ENCODE measurements around the gene COL4A3.

COL4A3 gene

DNA sequence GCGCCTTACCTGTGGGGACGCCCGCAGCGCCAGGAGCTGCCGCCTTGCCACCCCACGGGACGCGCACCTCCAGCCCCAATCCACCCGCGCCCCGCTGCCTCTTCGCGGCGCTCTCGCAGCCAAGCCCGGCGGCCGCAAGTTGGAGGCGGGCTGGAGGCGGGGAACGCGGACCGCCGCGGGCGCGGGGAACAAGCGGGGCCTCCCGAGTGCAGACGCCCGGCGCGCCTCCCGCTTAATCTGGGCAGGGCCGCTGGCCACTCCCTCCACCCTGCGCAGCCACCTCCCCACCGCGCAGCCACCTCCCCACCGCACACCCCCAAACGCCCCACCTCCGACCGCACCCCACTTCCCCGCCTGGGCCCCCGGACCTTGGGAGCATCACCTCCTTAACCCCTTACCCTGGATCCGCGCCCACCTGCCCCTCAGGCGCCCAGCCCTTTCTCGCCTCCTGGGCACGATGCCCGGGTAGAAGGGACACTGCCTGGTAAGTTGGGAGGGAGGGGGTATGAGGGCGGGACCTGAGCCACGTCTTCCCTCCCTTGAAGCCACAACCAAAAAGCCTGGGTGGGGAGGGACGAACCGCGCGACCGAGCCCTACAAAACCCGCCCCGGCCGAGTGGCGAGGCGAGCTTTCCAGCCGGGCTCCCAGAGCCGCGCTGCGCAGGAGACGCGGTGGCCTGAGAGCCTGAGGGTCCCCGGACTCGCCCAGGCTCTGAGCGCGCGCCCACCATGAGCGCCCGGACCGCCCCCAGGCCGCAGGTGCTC, at the start of gene COL4A3, which contains the start of gene COL4A4:
COL4A3 (plus strand) TSS at position 627 of the 765 bp plus-strand sequence; CDS start at position 730, 103 bp downstream.
COL4A4 (minus strand) TSS at position 208 of the 765 bp plus-strand sequence. CDS start 16,722 bp downstream, outside the sequence.
- peak; percentile 12 to 53 for DNase-seq

DNA sequence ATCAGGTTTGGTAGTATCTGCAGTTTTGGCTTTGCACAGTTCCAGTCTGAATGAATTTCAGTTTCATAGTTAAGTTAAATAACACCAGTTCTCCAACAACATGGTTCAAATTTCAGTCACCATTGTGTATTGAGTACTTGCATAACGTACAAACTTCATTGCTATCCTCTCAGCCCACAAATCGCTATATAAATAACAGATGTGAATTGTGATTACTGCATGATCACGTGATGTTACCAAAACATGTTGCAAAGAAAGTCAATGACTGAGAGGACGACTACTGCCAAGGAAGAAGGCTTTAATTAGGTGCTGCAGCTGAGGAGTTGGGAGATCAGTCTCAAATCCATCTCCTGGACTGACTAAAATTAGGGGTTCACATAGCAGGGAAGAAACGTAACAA, 48.7 kb upstream of the COL4A3 start:
- DNase-seq: no peak

GRCh38 chr2:227117027-227117426, 47.4 kb upstream of the COL4A3 start:
- no peak for DNase-seq

GRCh38 chr2:227117852-227118251, 46.6 kb upstream of the COL4A3 start:
- no peak for DNase-seq

- no peak for DNase-seq
Measured at GRCh38 chr2:227118353-227118752, 46.1 kb upstream of the COL4A3 start.

- DNase-seq: no peak
Measured at GRCh38 chr2:227123697-227124096, 40.7 kb upstream of the COL4A3 start.

GRCh38 chr2:227124811-227125210, 39.6 kb upstream of the COL4A3 start:
- peak in 1 of 2 experiments; percentile 43 for DNase-seq

DNA sequence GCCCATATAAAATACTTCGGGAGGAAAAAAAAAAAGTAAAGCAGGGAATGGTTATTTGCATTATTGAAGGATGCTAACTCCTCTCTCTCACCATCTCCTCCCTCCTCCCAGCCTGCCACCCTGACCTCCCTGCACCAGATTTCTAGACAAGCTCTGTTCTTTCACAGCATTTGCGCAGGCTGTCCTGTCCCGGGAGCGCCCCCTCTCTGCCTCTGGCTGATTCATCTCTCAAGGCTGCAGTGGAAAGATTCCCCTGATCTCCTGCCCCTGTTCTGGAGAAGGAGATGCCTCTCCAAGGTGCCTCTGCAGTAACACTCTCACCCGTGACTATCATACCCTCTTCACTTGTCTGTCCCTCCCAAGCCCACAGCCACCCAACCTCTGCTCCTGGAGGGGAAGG, 38.9 kb upstream of the COL4A3 start:
- DNase-seq: no peak

DNA sequence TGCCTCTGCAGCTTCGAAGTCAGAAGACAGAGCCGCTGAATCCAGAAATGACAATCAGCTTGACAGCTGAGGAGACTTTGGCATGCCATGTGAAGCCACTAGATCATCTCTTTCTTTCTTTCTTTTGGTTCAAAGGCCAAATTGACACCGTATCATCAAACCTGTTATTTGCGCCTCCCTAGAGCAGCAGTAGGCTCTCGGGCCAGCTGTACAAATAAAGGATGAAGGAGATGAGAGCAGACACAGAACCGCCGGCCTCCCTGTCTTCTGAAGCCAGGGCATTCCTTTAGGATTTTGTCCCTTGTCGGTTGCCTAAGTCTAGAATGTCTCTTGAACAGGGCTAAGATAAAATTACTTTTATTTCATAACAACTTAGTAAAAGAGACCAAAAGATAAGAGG, 37.2 kb upstream of the COL4A3 start:
- peak; percentile 24 to 76 for DNase-seq

GRCh38 chr2:227130636-227131035, 33.8 kb upstream of the COL4A3 start:
- no peak for DNase-seq

DNA sequence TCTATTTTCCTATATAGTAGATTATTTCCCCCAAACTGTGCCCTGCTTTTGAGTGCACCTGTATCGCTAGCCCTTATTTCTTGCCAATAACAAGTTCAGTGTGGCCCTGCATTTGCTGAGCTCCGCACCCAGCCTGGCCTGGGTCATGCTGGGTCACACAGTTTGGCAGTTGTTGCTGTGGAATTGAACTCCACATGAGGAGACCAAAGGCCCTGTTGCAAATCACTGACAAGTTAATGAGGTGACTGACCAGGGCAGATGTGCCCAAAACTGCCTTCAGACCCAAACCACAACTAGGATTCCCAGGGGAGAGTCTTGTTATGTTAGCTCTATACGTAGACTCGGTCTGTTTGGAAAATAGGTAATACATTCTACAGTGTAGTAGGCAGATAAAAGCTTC, 31.4 kb upstream of the COL4A3 start:
- DNase-seq: no peak

GRCh38 chr2:227134591-227134990, 29.8 kb upstream of the COL4A3 start:
- no peak for DNase-seq

DNA sequence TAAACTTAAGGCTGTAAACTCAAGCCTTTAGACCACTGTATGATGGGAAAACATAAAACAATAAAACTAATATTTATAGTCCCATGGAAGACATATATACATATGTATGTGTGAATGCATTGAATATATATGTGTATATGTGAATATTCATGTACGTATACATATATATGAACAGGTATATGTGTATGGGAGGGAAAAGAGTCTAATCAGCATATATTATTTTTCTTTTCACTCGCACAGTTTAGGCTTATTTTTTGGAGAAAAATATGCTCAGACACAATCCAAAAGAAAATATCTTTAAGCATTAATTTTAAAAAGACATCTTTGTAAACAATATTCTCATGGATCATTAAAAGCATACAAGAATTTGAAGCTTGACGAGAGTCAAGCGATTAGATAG, 23.1 kb upstream of the COL4A3 start:
- DNase-seq: no peak

DNA sequence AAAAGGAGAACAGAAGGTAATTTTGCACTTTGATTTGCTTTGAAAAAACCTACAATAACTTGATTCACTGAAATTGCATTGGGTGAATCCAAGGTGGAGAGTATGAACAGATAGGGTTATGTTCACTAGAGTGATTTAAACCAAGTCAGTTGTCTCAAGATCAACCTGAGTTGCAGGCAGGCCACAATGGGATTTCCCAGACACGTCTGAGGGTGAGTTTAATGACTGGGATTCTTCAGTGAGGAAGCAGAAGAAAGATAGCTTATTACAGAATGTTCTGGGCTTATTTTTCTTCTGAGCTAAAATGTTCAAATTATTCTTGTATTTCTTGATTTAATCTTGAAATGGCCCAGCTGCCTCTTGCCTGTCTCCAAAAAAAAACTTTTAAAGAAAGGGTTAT, 20.5 kb upstream of the COL4A3 start:
- DNase-seq: no peak

DNA sequence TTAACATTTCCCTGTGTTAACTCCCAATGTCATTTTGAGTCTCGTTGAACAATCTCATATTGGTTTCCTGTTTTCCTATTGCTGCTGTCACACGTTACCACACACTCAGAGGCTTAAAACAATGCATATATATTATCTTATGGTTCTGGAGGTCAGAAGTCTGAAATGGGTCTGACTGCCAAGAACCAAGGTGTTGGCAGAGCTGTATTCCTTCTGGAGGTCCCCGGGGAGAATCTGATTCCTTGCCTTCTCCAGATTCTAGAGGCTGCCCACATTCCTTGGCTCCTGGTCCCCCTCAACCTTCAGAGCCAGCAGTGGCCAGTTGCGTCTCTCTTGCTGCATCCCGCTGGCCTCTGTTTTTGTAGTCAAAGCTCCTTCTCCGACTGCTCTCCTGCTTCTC, 18.0 kb upstream of the COL4A3 start:
- DNase-seq: no peak

- no peak for DNase-seq
Measured at GRCh38 chr2:227147023-227147422, 17.4 kb upstream of the COL4A3 start.

DNA sequence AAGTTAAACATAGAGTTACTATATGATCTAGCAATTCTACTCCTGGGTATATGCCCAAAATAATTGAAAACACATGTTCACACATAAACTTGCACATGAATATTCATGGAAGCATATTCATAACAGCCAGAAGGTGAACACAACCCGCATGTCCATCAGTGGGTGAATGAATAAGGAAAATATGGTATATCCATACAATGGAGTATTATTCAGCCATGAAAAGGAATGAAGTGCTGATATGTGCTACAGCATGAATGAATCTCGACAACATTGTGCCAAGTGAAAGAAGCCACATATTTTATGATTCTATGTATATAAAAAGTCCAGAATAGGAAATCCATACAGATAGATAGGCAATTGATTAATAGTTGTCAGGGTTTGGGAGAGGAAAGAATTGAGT, 16.3 kb upstream of the COL4A3 start:
- DNase-seq: no peak

DNA sequence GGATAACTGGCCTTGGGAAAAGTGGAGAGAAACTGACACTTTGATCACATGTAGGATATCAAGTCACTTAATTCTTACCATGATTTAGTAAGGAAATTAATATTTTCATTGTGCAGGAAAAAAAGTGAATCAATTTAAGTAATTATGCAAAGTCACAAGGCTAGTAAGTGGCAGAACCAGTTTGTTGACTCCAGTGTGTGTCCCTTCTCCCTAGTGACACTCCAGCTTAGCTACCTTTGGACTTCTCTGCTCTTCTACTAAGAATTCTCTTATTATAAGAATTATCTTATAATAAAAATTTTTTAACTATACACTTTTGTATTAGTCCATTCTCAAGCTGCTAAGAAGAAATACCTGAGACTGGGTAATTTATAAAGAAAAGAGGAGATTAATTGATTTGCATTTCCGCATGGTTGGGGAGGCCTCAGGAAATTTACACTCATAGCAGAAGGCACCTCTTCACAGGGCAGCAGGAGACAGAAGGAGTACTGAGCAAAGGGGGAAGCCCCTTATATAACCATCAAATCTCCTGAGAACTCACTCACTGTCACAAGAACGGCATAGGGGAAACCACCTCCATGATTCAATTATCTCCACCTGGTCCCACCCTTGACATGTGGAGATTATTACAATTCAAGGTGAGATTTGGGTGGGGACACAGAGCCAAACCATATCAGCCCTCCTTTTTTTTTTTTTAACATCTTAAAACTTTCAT, 14.0 kb upstream of the COL4A3 start:
- DNase-seq: no peak

DNA sequence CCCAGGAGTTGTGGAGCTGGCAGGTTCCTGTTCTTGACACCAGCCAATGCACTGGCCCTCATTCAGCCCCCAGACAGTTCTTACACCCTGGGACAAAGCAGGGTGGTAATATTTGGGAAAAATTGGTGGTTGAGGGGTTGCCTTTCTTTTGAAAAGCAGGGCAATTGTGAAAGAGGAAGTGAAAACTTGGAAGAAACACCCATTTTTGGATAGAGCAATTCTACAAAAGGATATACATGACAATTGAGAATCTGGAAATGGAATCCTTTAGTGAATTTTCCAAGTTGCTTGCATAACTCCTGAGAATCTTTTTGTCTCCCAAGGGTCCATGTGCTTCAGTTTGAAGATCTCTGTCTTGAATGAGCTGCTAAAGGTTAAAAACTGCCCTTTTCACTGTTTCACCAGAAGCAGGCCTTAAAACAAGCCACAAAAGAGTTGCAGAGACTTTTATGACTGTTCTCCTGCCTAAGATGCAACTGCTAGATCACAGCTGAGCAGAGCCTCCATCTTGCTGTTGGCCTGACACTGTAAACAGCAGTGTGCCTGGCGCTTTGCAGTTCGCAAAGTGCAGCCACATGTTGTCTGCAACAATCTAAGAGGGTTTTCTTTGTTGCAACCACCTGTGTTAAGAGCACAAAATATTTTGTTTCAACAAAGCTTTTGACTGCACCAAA, 12.2 kb upstream of the COL4A3 start:
- DNase-seq: no peak

DNA sequence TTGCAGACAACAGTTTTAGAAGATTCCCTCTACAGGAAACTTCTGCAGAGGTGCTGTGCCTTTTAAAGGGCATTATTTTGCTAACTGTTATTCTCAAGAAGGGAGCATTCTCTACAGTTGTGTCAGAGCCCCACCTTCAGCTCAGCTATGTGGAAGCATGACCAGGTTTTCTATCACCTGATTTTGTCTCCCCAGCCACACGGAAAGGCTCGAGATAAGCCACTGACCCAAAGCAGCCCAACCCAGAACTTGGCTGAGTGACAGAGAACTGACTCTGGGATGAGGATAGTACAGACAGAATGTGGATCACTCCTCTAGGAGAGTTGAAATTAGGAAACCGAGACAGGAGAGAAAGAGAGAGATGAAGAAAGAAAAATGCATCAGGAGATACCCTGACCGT, 11.1 kb upstream of the COL4A3 start:
- DNase-seq: no peak

DNA sequence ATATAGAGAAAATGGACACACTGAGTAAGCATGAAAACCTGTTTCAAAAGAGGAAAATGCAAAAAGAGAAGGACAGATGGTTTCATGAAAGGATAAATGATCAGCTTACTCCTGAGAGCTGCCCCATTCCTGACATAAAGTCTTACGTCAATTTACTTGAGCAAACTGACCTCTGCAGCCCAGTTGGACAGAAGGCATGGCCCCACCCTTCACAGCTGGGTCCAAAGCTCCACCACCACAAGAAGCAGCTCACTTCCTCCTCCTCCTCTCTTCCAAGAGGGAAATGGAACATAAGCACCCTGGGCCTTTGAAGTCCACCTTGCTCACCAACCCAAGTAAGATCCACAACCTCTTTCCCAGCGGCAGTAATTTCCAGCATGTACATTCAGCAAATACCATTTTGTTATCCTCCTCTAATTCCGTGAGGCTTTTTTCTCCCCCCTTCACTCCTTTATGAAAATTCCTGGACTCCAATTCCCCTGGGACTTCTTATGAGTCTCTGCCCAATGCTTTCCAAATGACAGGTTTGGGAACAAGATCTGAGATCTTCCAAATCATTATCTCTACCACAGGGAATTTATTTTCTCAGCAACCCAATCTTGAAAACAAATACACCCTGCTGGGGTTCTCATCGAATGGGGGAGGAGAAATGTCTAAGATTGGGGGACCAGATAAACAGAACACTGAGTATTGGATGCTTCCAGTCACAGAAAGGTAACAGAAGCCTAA, 10.5 kb upstream of the COL4A3 start:
- no peak for DNase-seq

DNA sequence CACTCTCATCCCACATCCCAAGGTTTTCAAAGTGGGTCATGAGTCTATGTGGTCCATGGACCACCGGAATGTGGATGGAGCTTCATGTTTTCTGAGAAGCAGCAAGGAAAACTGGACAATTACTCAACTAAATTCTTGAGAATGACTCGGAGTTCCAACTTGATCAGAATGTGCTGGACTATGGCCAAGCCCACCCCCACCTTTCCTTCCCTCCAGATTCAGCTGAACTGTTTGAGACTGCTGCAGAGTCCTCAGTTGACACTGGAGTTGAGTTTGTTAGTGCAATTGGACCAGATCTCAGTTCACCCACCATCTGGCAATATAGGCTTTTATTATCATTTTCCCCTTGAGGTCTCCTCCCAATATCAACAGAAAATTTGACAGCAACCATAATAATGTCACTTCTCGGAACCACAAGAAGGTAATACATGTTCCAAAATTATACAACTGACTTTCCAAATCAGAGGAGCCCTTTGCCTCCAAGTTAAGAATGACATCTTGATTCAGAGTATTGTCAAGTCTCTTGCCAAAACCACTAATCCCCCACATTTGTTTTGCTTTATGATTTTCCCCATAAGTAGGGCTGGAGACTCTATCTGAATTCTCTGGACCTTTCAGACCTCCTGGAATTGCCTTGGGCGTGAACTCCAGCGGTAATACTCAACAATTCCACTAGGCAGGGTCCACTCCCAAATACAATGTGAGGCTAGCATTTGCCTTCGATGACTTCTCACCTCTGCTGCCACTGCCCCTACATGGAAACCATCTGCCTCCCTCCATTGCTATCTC, 9.2 kb upstream of the COL4A3 start:
- no peak for DNase-seq
